Measurements from ENCODE around the gene TXNRD1. TPM values are rescaled to one million over a fixed set of nuclear protein-coding genes. Genes with fewer than 3 reads are reported as not detected.
"Not testable (repeated sequence)": the region's sequence is repeated elsewhere in the genome, so short reads cannot be mapped to it uniquely, and the experiment has no call there.

The TXNRD1 gene
- total RNA-seq, 4 donors from 2014 or later: 129 to 230 (median 199) TPM

DNA sequence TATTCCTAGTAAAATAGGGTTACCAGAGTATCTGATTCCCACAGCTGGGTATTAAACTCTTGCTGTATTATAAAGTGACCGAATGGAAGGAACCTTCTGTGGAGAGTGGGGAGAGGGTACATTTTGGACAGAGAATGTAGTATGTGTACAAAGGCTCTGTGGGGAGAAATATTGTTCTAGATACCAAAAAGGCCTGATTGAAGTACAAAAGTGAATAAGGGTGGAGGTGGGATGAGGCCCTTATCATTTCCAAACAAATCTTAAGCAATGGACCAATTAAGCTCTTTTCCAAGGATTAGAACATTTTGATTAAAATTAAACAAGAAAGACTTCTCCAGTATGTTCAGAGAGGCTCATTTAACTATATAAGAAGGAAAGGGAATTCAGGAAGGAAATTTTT, 108.3 kb downstream of the TXNRD1 start:
- 100% methylated on average over 1 of the region's 1 CpG for WGBS, 2 donors
- H3K27me3 ChIP-seq: no peaks in the 10 kb centered on the region
- H3K4me1 ChIP-seq: peaks cover 6 to 11% of the 10 kb centered on the region in 2 donors
- intact Hi-C loops (cut with DNase I): no loop called here
- peaks cover 57 to 70% of the 10 kb centered on the region in 2 donors for H3K36me3 ChIP-seq
- no peak for TF ChIP-seq POLR2A (IDR thresholded peaks at IDR 0.05)
- TF ChIP-seq, protein P1, sequence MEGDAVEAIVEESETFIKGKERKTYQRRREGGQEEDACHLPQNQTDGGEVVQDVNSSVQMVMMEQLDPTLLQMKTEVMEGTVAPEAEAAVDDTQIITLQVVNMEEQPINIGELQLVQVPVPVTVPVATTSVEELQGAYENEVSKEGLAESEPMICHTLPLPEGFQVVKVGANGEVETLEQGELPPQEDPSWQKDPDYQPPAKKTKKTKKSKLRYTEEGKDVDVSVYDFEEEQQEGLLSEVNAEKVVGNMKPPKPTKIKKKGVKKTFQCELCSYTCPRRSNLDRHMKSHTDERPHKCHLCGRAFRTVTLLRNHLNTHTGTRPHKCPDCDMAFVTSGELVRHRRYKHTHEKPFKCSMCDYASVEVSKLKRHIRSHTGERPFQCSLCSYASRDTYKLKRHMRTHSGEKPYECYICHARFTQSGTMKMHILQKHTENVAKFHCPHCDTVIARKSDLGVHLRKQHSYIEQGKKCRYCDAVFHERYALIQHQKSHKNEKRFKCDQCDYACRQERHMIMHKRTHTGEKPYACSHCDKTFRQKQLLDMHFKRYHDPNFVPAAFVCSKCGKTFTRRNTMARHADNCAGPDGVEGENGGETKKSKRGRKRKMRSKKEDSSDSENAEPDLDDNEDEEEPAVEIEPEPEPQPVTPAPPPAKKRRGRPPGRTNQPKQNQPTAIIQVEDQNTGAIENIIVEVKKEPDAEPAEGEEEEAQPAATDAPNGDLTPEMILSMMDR (IDR thresholded peaks at IDR 0.05): no peak
- H3K9me3 ChIP-seq: no peaks in the 10 kb centered on the region
- no peak for DNase-seq
- no peak overlapping the region for H3K4me3 ChIP-seq (replicated peaks in 1 of 3)
- H3K27ac ChIP-seq: no peak overlapping the region

DNA sequence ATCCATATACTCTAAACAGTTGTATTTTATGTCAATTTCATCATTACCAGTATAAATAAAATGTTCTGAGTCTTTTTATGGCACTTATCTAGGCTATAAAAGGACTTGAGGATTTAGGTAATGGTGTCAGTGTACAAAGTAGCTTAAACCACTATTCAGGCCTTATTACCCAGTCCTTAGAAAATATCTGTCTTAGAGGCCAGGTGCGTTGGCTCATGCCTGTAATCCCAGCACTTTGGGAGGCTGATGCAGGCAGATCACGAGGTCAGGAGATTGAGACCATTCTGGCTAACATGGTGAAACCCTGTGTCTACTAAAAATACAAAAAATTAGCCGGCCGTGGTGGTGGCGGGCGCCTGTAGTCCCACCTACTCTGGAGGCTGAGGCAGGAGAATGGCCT, 112.7 kb downstream of the TXNRD1 start:
- H3K9me3 ChIP-seq; H3K27me3 ChIP-seq; DNase-seq; intact Hi-C loops (cut with DNase I); H3K4me1 ChIP-seq; H3K27ac ChIP-seq; H3K4me3 ChIP-seq (replicated peaks in 1 of 3): not testable (repeated sequence)
- WGBS, 2 donors: 96 to 98% methylated on average over 6 of the region's 6 CpGs
- peaks cover 36 to 60% of the 10 kb centered on the region in 2 donors for H3K36me3 ChIP-seq

DNA sequence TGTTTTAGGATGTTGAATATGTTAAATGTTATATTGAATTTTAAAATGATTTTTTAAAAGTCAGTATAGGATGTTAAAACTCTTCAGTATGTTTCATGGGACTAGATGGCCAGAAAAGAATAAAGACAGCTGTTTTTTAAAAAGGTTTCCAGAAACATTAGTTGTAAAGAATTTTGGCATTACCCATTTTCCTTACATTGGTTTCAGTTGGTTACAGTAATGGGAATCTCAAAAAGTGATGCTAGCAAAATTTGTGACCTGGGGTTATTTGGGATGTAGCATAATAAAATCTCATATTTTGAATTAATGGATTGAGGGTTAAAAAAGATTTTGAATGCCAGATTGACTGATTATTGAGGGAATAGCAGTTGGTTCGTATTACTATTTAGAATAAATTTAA, 113.2 kb downstream of the TXNRD1 start:
- no peak for DNase-seq
- peaks cover 36 to 60% of the 10 kb centered on the region in 2 donors for H3K36me3 ChIP-seq
- H3K4me3 ChIP-seq (replicated peaks in 1 of 3): no peak overlapping the region
- no peaks in the 10 kb centered on the region for H3K4me1 ChIP-seq
- H3K9me3 ChIP-seq: no peaks in the 10 kb centered on the region
- intact Hi-C loops (cut with DNase I): no loop called here
- no peak overlapping the region for H3K27ac ChIP-seq
- WGBS, 2 donors: 88 to 93% methylated on average over 1 of the region's 1 CpG
- TF ChIP-seq POLR2A (IDR thresholded peaks at IDR 0.05): no peak
- TF ChIP-seq, protein P1 (IDR thresholded peaks at IDR 0.05): no peak
- no peaks in the 10 kb centered on the region for H3K27me3 ChIP-seq

DNA sequence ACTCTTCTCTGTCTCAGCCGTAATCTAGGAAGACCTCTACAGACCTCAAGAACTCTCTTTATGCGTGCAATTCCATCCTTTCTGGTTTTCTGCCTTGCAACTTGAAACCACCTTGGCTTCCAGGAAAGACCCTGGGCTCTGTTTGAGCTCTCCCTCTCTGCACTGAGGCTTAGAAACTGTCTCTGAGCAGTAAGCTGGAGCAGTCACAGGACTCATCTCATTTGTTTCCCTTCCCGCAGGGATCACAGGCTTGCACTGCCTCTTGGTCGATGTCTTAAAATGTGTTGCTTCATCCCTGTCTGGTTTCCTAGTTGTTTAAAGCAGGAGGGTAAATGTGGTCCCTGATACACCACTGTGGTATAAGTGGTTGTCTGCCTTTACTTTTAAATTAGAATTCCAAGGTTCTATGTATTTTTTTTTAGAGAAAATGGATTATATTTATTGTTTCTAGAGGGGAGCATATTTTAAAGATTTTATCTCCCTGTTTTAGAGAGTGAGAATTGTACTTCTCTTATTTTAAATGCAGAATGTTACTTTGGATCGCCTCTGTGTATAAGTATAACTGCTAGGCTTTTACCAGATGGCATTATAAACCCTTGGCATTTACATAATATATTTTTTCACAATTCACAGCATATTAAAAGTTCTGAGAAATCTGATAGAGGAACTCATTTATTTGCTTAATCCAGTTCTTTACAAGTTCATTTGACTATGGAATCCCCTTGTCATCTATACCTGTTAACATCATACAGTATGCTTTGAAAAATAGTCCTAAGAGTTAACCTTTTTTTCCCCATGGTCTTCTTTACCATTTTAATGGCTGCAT, 114.3 kb downstream of the TXNRD1 start:
- no peak for TF ChIP-seq POLR2A (IDR thresholded peaks at IDR 0.05)
- TF ChIP-seq, protein P1 (IDR thresholded peaks at IDR 0.05): no peak
- no peaks in the 10 kb centered on the region for H3K27me3 ChIP-seq
- DNase-seq: no peak
- H3K27ac ChIP-seq: no peak overlapping the region
- H3K4me1 ChIP-seq: no peaks in the 10 kb centered on the region
- H3K4me3 ChIP-seq (replicated peaks in 1 of 3): no peak overlapping the region
- intact Hi-C loops (cut with DNase I): no loop called here
- H3K36me3 ChIP-seq: peaks cover 42 to 64% of the 10 kb centered on the region in 2 donors
- H3K9me3 ChIP-seq: no peaks in the 10 kb centered on the region
- 87 to 89% methylated on average over 5 of the region's 5 CpGs for WGBS, 2 donors

DNA sequence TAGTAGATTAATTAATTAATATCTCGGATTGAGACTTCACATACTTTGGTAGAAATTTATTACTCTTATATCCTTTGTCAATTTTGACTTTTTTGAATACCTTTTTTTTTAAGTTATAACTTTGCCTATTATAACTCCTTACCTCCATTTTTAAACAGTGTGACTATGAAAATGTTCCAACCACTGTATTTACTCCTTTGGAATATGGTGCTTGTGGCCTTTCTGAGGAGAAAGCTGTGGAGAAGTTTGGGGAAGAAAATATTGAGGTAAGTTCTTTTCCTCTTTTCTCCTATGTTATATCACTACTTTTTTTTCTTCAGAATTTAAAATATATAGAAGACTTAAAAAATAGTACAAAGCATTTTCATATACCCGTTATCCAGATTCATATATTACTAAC, 115.8 kb downstream of the TXNRD1 start:
- H3K27me3 ChIP-seq: no peaks in the 10 kb centered on the region
- H3K36me3 ChIP-seq: peaks cover 44 to 57% of the 10 kb centered on the region in 2 donors
- no peak for TF ChIP-seq POLR2A (IDR thresholded peaks at IDR 0.05)
- TF ChIP-seq, protein P1 (IDR thresholded peaks at IDR 0.05): no peak
- H3K27ac ChIP-seq: no peak overlapping the region
- no peak for DNase-seq
- no peaks in the 10 kb centered on the region for H3K4me1 ChIP-seq
- H3K4me3 ChIP-seq (replicated peaks in 1 of 3): no peak overlapping the region
- H3K9me3 ChIP-seq: no peaks in the 10 kb centered on the region
- WGBS, 2 donors: 97 to 98% methylated on average over 2 of the region's 2 CpGs
- intact Hi-C loops (cut with DNase I): no loop called here

DNA sequence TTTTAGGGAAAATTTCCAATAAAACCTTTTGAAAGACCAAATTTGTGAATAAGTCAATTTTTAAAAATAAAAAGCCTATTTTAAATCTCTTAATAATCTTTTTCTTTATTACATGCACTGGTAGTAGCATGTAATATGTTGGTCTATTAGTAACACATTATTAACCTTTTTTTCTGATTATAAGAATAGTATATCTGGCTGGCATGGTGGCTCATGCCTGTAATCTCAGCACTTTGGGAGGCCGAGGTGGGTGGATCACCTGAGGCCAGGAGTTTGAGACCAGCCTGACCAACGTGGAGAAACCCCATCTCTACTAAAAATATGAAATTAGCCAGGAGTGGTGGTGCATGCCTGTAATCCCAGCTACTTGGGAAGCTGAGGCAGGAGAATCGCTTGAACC, 116.7 kb downstream of the TXNRD1 start:
- DNase-seq, H3K4me1 ChIP-seq: not testable (repeated sequence)

More for the DNA sequence above, 116.7 kb downstream of the TXNRD1 start:
- H3K9me3 ChIP-seq; H3K27ac ChIP-seq; H3K4me3 ChIP-seq (replicated peaks in 1 of 3); H3K27me3 ChIP-seq; intact Hi-C loops (cut with DNase I): not testable (repeated sequence)
- H3K36me3 ChIP-seq: peaks cover 43 to 55% of the 10 kb centered on the region in 2 donors
- WGBS, 2 donors: 93 to 99% methylated on average over 3 of the region's 3 CpGs

Measured in thyroid gland (tissue), 4 donors.